Subcutaneous adipose tissue (tissue), 4 donors: ENCODE measurements around the gene PPARGC1A. TPM values are rescaled to one million over a fixed set of nuclear protein-coding genes. Genes with fewer than 3 reads are reported as not detected.

ENCODE experiments used
- total RNA-seq, 4 donors: library from RNA; depleted of rRNA; stranded (reverse); fragments of >200 nt; gene quantifications; one replicate each; pipeline ENCODE4 v1.1.0, GENCODE V29; 2016
- TF ChIP-seq, protein P1 (sequence below): fragments of 450-650 bp; IDR thresholded peaks from one replicate; pipeline ENCODE4 v1.5.1; 2016; ENCODE audit warnings: low read depth, mild to moderate bottlenecking, control low read depth, antibody characterized with exemption, moderate library complexity

PPARGC1A gene
- total RNA-seq, 4 donors from 2014 or later: 4.2 to 15.3 (median 4.7) TPM

DNA sequence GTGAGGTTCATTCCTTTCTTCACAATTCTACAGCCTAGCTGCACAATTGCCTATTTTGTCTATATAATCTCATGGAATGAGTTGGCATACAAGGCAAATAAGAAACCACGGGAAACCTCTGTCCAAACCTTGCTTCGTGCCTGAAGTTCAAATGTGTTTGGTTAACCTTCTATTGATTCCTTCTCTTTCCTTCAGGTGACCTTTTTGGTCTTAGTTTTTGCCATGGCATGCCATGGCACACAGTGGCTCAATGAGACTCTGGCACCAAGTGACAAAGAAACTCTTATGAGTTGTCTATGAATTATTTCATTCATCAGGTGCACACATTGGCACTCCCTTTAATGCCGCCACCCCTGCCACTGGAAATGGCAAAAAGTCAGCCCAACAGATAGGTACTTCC, 101.8 kb downstream of the PPARGC1A start:
- TF ChIP-seq, protein P1, sequence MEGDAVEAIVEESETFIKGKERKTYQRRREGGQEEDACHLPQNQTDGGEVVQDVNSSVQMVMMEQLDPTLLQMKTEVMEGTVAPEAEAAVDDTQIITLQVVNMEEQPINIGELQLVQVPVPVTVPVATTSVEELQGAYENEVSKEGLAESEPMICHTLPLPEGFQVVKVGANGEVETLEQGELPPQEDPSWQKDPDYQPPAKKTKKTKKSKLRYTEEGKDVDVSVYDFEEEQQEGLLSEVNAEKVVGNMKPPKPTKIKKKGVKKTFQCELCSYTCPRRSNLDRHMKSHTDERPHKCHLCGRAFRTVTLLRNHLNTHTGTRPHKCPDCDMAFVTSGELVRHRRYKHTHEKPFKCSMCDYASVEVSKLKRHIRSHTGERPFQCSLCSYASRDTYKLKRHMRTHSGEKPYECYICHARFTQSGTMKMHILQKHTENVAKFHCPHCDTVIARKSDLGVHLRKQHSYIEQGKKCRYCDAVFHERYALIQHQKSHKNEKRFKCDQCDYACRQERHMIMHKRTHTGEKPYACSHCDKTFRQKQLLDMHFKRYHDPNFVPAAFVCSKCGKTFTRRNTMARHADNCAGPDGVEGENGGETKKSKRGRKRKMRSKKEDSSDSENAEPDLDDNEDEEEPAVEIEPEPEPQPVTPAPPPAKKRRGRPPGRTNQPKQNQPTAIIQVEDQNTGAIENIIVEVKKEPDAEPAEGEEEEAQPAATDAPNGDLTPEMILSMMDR: no peak

DNA sequence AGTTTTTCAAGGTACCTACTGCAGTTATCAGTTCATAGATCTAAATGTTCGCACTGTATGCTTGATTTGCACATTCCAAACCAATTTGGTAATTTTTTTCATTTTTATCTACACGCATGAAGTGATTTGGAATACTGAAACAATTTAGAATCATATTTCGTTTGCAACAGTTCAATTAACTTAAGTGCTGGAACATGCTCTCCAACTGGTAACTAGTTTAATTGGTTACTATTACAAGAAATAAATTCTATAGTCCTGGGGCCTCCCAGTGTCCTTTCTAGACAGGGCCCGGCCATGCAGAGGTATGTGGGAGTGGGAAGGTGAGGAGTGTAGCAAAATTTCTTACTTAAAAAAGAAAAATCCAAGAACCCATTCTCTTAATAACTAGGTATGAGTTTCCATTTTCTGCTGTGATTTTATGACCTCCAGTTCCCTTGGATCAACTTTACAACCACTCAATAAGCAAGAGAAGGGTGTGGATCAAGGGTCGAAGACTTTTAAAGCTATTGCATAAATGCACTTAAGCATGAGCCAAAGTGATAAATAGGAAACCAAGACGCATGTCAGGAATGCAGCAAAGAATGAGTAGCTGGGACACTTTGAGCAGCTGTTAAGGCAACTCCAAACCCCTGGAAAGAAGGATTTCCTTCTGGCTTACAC, 106.9 kb downstream of the PPARGC1A start:
- TF ChIP-seq, protein P1: no peak

DNA sequence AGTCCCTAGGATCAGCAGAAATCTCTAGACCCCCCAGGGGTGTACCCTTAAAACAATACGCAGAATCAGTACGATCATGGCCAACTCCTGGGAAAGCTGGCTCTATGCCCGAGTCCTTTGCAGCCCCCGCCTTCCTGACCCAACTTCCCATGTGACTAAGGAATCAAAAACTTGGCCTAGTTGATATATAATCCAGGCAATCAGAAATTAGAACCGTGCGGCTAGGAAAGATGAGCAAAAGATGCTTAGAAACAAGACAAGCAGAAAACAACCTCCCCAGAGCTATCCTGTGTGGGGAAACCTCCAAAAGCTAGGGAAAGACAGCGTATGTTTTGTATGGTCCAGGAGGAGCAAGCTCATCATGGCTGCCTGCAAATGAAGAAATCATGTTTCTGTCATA, 110.0 kb downstream of the PPARGC1A start:
- TF ChIP-seq, protein P1: no peak

DNA sequence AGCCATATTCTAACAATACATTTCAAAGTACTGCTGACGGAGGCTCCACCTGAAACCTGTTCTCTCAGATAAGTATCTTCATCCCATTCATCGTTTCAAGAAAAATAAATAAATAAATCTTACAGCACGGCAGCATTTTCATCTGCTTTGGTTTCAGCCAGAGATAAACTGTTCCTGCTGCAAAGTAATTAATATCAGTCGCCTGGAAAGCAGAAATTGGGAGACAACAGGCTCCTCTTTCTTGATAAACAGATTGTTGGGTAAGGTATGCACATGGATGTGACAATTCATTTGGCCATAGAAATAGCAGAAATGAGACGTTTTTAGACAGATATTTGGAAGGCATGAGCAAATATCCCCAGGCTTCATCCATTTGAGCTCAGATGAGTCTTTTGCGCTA, 110.4 kb downstream of the PPARGC1A start:
- TF ChIP-seq, protein P1: no peak

DNA sequence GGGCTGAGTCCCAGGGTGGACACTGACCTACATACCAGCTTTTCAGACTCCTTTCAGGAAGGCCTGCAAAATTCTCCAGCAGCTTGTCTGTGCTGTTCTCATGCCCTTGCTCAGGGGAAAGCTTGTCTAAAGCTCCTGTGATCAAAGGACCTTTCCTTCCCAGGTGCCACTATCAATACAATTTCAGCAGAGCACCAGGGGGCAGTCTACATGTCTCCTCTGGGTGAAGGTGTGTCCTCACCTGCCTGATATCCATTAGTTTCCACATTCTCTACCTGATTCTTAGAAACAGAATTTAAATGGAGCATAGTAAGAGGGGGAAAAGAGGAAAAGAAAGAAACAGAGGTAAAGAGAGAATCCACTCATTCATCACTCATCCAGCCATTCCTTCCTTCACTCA, 114.2 kb downstream of the PPARGC1A start:
- TF ChIP-seq, protein P1: no peak

DNA sequence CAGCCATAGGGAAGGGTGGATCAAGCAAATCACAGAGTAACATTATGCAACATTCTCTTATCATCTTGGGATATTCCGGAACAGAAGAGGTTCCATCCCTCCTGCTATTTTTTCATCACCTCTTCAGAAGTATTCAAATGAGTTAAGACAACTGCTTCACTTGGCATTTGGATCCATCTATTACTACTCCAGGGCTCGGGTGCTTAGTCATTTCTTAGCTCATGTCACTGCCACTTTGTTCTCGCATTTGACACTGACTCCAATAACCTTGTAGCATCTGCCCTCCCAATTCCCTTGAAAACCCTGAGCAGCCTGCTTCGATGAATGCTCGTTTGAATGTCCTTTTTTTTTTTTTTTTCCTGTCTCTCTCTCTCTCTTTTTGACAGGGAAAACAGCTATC, 114.9 kb downstream of the PPARGC1A start:
- TF ChIP-seq, protein P1: no peak

DNA sequence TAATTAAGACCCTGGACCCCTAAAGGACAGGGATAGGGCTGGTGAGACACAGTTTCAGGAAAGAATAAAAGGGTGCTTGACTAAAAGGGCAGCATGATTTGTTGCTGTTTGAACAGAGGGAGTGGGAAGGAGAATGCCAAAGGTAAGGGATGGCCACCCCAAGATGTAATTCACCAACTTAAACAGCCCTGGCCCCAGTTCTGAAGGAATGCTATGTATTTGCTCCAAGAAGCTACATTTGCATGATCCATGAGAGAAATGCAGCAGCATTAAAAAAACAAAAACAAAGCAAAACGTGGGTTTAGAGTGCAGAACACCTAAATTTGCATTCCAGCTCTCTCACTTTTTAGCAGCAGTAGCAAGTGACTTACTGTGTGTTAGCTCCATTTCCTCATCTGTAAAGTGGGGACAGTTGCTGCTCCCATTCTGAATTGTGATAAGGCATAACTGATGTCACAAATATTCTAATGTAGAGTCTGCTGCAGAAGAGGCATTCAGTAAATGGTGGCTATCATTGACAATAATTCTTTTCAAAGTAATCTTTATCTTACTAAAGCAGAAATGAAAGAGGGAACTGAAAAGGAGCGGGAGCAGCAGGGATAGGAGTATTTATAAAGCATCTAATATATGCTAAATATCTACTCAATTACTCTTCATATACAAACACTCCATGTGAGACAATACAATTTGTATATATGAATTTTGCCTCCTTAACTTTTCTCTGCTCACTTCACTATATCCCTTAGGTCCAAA, 115.8 kb downstream of the PPARGC1A start:
- TF ChIP-seq, protein P1: no peak
